Colonic mucosa (tissue), 4 donors: ENCODE results near the gene NSUN2. TPM values are rescaled to one million over a fixed set of nuclear protein-coding genes. Genes with fewer than 3 reads are reported as not detected.

Source experiments
- DNase-seq: peaks from one replicate; pipeline ENCODE4 v3.0.0-alpha.2; 2020
- H3K27ac ChIP-seq: fragments of 200-600 bp; one replicate; pipeline ENCODE4 v1.8.0; 2021
- H3K27me3 ChIP-seq: fragments of 200-600 bp; one replicate; pipeline ENCODE4 v1.8.0; 2021
- H3K36me3 ChIP-seq: fragments of 200-600 bp; one replicate; pipeline ENCODE4 v1.8.0; 2021
- H3K4me1 ChIP-seq: fragments of 200-600 bp; one replicate; pipeline ENCODE4 v1.8.0; 2021; ENCODE audit warnings: mild to moderate bottlenecking
- H3K4me3 ChIP-seq: fragments of 200-600 bp; one replicate; pipeline ENCODE4 v1.8.0; 2021
- H3K9ac ChIP-seq, 2 donors: one replicate each; pipeline ENCODE4 v1.7.0; 2013; ENCODE audit warnings: control low read depth in 2 of 2, low read depth in 2 of 2, low read length in 2 of 2
- H3K9me3 ChIP-seq: fragments of 200-600 bp; one replicate; pipeline ENCODE4 v1.8.0; 2021
- CTCF ChIP-seq: fragments of 200-600 bp; IDR thresholded peaks from one replicate; pipeline ENCODE4 v1.8.0; 2022; ENCODE audit warnings: antibody characterized with exemption, mild to moderate bottlenecking
- intact Hi-C: fragments of 100-400 bp; cut with DNase I; formaldehyde crosslinking; loops from one replicate; pipeline ENCODE4 v1.14.1; 2022
- total RNA-seq, 2 donors: library from RNA; stranded (reverse); fragmentation: NEBNext Ultra II Directional in 1 of 2; extraction: Animal tissue kit (Norgen Biotek cat#: 25700) in 1 of 2; gene quantifications; one replicate each; pipeline ENCODE4 v1.2.1, GENCODE V29; 2021
- donor health status: healthy.
- donor health status: DM: no; HTN: no; CAD: no.
- donor health status: DM: no; HTN: no; CAD: no.

NSUN2 gene
- total RNA-seq, 2 donors from 2014 or later, result 46.9 to 69.9 TPM

DNA sequence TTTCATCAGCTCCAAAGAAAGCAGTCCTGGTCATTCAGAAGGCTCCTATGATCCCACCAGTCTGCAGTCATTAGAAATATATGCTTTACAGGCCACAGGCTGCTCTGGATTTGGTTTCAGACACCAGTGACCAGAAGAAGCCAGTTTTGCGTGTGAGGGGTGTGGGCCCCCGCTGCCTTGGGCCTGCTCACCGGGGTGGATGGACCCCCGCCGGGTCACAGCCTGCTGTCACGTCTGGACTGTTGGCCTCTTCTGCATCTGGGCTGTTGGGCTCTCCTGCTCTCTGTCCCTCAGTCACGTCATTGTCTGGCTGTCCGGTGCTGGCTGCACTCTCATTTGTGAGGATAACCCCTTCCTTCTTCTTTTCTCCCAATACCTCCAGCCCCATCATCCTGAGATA is 33.1 kb downstream of the NSUN2 start:
- Histone ChIP-seq H3K9me3 (no peaks in the 10 kb centered on the region), H3K9ac (no peak overlapping the region), H3K27ac (no peak overlapping the region), H3K36me3 (peaks cover 25% of the 10 kb centered on the region), H3K4me1 (no peaks in the 10 kb centered on the region), H3K27me3 (no peaks in the 10 kb centered on the region), H3K4me3 (no peak overlapping the region)
- no peak for TF ChIP-seq CTCF
- intact Hi-C loops, result no loop called here
- DNase-seq, result no peak

DNA sequence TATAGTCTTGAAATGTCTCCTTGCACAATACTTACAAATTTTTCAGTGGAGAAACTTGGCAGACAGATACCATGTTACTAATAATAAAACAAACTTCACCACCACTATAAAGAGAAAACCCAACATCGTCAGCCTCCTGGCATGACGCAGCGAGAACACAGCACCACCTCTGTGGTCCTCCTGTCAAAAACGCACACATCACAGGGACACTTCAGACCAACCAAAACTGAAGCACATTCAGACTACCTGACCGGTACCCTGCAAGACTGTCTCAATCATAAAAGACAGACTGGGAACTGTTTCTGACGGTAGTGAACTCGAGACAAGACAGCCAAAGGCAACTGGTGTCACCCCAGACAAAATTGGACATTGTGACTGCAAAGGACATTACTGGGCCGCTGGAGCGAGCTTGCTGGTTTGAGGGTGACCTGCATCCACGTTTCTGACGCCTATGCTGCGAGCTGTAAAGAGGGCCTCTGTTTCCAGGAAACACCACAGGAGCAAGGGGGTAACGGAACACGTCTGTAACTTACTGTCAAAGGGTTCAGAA is 34.4 kb downstream of the NSUN2 start:
- Histone ChIP-seq H3K9me3 (no peaks in the 10 kb centered on the region), H3K4me3 (no peak overlapping the region), H3K9ac (no peak overlapping the region), H3K27ac (no peak overlapping the region), H3K36me3 (peaks cover 13% of the 10 kb centered on the region), H3K27me3 (no peaks in the 10 kb centered on the region), H3K4me1 (no peaks in the 10 kb centered on the region)
- intact Hi-C loops, result no loop called here
- TF ChIP-seq CTCF, result no peak
- DNase-seq, result no peak

- no peak overlapping the region for H3K4me3 ChIP-seq
- no peaks in the 10 kb centered on the region for H3K4me1 ChIP-seq
- no peak for TF ChIP-seq CTCF
- H3K27me3 ChIP-seq, result no peaks in the 10 kb centered on the region
- H3K27ac ChIP-seq, result no peak overlapping the region
- intact Hi-C loops, result no loop called here
- DNase-seq, result no peak
- H3K9ac ChIP-seq, result no peak overlapping the region
- peaks cover 12% of the 10 kb centered on the region for H3K36me3 ChIP-seq
- H3K9me3 ChIP-seq, result no peaks in the 10 kb centered on the region
Observed at GRCh38 chr5:6597557-6597956, 35.3 kb downstream of the NSUN2 start.

GRCh38 chr5:6596388-6596787 is 36.5 kb downstream of the NSUN2 start:
- no peak for TF ChIP-seq CTCF
- Histone ChIP-seq H3K36me3 (peaks cover 2% of the 10 kb centered on the region), H3K27me3 (no peaks in the 10 kb centered on the region), H3K9ac (no peak overlapping the region), H3K4me1 (no peaks in the 10 kb centered on the region), H3K27ac (no peak overlapping the region), H3K4me3 (no peak overlapping the region), H3K9me3 (no peaks in the 10 kb centered on the region)
- no peak for DNase-seq
- intact Hi-C loops, result no loop called here

- TF ChIP-seq CTCF, result no peak
- Histone ChIP-seq H3K4me1 (no peaks in the 10 kb centered on the region), H3K27me3 (no peaks in the 10 kb centered on the region), H3K27ac (no peak overlapping the region), H3K36me3 (no peaks in the 10 kb centered on the region), H3K9me3 (no peaks in the 10 kb centered on the region), H3K9ac (no peak overlapping the region), H3K4me3 (no peak overlapping the region)
- intact Hi-C loops, result no loop called here
- no peak for DNase-seq
Observed at GRCh38 chr5:6595405-6595804, 37.4 kb downstream of the NSUN2 start.
